HUES64 (cell line): Measurements from ENCODE around the gene LPP.
A peak's percentile ranks its signal among the peaks of the same experiment; 100 is the strongest.

Source experiments
- H3K27ac ChIP-seq: 2 replicates; pipeline ENCODE4 v1.7.0; 2013; ENCODE audit warnings: low read depth, low read length, inconsistent platforms
- H3K27me3 ChIP-seq: 2 replicates; pipeline ENCODE4 v1.6.1; 2013; ENCODE audit warnings: mild to moderate bottlenecking, low read length; ENCODE audit not compliant: insufficient read depth
- H3K36me3 ChIP-seq: 2 replicates; pipeline ENCODE4 v1.6.1; 2013; ENCODE audit warnings: mild to moderate bottlenecking, low read length; ENCODE audit not compliant: insufficient read depth
- H3K4me1 ChIP-seq: 2 replicates; pipeline ENCODE4 v1.6.1; 2013; ENCODE audit warnings: mild to moderate bottlenecking, low read length, moderate library complexity; ENCODE audit not compliant: insufficient read depth
- H3K4me3 ChIP-seq: 2 replicates; pipeline ENCODE4 v1.5.1; 2013; ENCODE audit warnings: mild to moderate bottlenecking, low read length, moderate library complexity
- H3K9ac ChIP-seq: 2 replicates; pipeline ENCODE4 v1.6.1; 2013; ENCODE audit warnings: mild to moderate bottlenecking, low read depth, low read length
- H3K9me3 ChIP-seq: 2 replicates; pipeline ENCODE4 v1.6.1; 2013; ENCODE audit warnings: low read depth, low read length; ENCODE audit not compliant: insufficient read depth
- WGBS: fragments of 150-250, 120-280 bp; methylation state at CpG from one replicate; pipeline ENCODE4 v1.1.7; 2013; ENCODE audit warnings: missing lambda C conversion rate; 5-methylcytosine and 5-hydroxymethylcytosine counted together

LPP gene

GRCh38 chr3:188209034-188209433 lies 55.1 kb downstream of the LPP start:
- H3K4me1 ChIP-seq, result peaks cover 31% of the 10 kb centered on the region
- no peak overlapping the region for H3K9ac ChIP-seq
- no peaks in the 10 kb centered on the region for H3K36me3 ChIP-seq
- no peaks in the 10 kb centered on the region for H3K9me3 ChIP-seq
- 93% methylated on average over 3 of the region's 3 CpGs for WGBS
- H3K27ac ChIP-seq, result no peak overlapping the region
- no peak overlapping the region for H3K4me3 ChIP-seq
- no peaks in the 10 kb centered on the region for H3K27me3 ChIP-seq

GRCh38 chr3:188209740-188210139 lies 55.8 kb downstream of the LPP start:
- no peaks in the 10 kb centered on the region for H3K9me3 ChIP-seq
- H3K36me3 ChIP-seq, result no peaks in the 10 kb centered on the region
- H3K9ac ChIP-seq, result no peak overlapping the region
- H3K4me3 ChIP-seq, result no peak overlapping the region
- H3K4me1 ChIP-seq, result peaks cover 34% of the 10 kb centered on the region
- H3K27me3 ChIP-seq, result no peaks in the 10 kb centered on the region
- no peak overlapping the region for H3K27ac ChIP-seq
- 86% methylated on average over 1 of the region's 1 CpG for WGBS

GRCh38 chr3:188211476-188211875 lies 57.5 kb downstream of the LPP start:
- no peak overlapping the region for H3K27ac ChIP-seq
- H3K27me3 ChIP-seq, result no peaks in the 10 kb centered on the region
- no peaks in the 10 kb centered on the region for H3K36me3 ChIP-seq
- H3K9me3 ChIP-seq, result no peaks in the 10 kb centered on the region
- WGBS, result 94% methylated on average over 4 of the region's 4 CpGs
- H3K4me3 ChIP-seq, result no peak overlapping the region
- H3K9ac ChIP-seq, result no peak overlapping the region
- H3K4me1 ChIP-seq, result peaks cover 37% of the 10 kb centered on the region

- Histone ChIP-seq H3K9ac (peak overlapping the region; percentile 70; the same call in 1 of the 2 replicates), H3K27ac (peak overlapping the region; percentile 83), H3K4me1 (peaks cover 44% of the 10 kb centered on the region), H3K4me3 (peak overlapping the region; percentile 35; the same call in 1 of the 2 replicates), H3K27me3 (no peaks in the 10 kb centered on the region), H3K36me3 (no peaks in the 10 kb centered on the region), H3K9me3 (no peaks in the 10 kb centered on the region)
- WGBS, result 68% methylated on average over 8 of the region's 9 CpGs
These were observed 58.5 kb downstream of the LPP start for GRCh38 chr3:188212308-188212969.

- no peaks in the 10 kb centered on the region for H3K36me3 ChIP-seq
- H3K27me3 ChIP-seq, result no peaks in the 10 kb centered on the region
- H3K4me3 ChIP-seq, result no peak overlapping the region
- no peak overlapping the region for H3K27ac ChIP-seq
- peaks cover 38% of the 10 kb centered on the region for H3K4me1 ChIP-seq
- no peaks in the 10 kb centered on the region for H3K9me3 ChIP-seq
- H3K9ac ChIP-seq, result no peak overlapping the region
- 84% methylated on average over 1 of the region's 1 CpG for WGBS
These were observed 60.5 kb downstream of the LPP start for GRCh38 chr3:188214442-188214841.

- WGBS, result 100% methylated on average over 2 of the region's 2 CpGs
- Histone ChIP-seq H3K9ac (no peak overlapping the region), H3K27me3 (no peaks in the 10 kb centered on the region), H3K4me3 (no peak overlapping the region), H3K36me3 (no peaks in the 10 kb centered on the region), H3K27ac (no peak overlapping the region), H3K4me1 (peaks cover 38% of the 10 kb centered on the region), H3K9me3 (no peaks in the 10 kb centered on the region)
These were observed 61.2 kb downstream of the LPP start for GRCh38 chr3:188215129-188215528.

GRCh38 chr3:188217011-188217463 lies 63.1 kb downstream of the LPP start:
- H3K36me3 ChIP-seq, result no peaks in the 10 kb centered on the region
- no peak overlapping the region for H3K9ac ChIP-seq
- WGBS, result 94% methylated on average over 4 of the region's 4 CpGs
- H3K27me3 ChIP-seq, result no peaks in the 10 kb centered on the region
- H3K9me3 ChIP-seq, result no peaks in the 10 kb centered on the region
- no peak overlapping the region for H3K4me3 ChIP-seq
- peaks cover 38% of the 10 kb centered on the region for H3K4me1 ChIP-seq
- no peak overlapping the region for H3K27ac ChIP-seq

GRCh38 chr3:188217726-188218125 lies 63.8 kb downstream of the LPP start:
- Histone ChIP-seq H3K9me3 (no peaks in the 10 kb centered on the region), H3K36me3 (no peaks in the 10 kb centered on the region), H3K4me1 (peaks cover 33% of the 10 kb centered on the region), H3K9ac (no peak overlapping the region), H3K27me3 (no peaks in the 10 kb centered on the region), H3K27ac (no peak overlapping the region), H3K4me3 (no peak overlapping the region)
- 71% methylated on average over 4 of the region's 4 CpGs for WGBS

GRCh38 chr3:188218603-188219002 lies 64.6 kb downstream of the LPP start:
- peaks cover 27% of the 10 kb centered on the region for H3K4me1 ChIP-seq
- H3K27ac ChIP-seq, result no peak overlapping the region
- WGBS, result 96% methylated on average over 1 of the region's 1 CpG

GRCh38 chr3:188219147-188219546 lies 65.2 kb downstream of the LPP start:
- no peak overlapping the region for H3K4me3 ChIP-seq
- H3K4me1 ChIP-seq, result peaks cover 26% of the 10 kb centered on the region
- no peaks in the 10 kb centered on the region for H3K36me3 ChIP-seq
- H3K27ac ChIP-seq, result no peak overlapping the region
- no peaks in the 10 kb centered on the region for H3K27me3 ChIP-seq
- H3K9me3 ChIP-seq, result no peaks in the 10 kb centered on the region
- no peak overlapping the region for H3K9ac ChIP-seq
- WGBS, result 98% methylated on average over 5 of the region's 5 CpGs

More at GRCh38 chr3:188218603-188219002, 64.6 kb downstream of the LPP start:
- no peaks in the 10 kb centered on the region for H3K36me3 ChIP-seq
- no peaks in the 10 kb centered on the region for H3K9me3 ChIP-seq
- H3K4me3 ChIP-seq, result no peak overlapping the region
- H3K9ac ChIP-seq, result no peak overlapping the region
- H3K27me3 ChIP-seq, result no peaks in the 10 kb centered on the region

- 98% methylated on average over 6 of the region's 6 CpGs for WGBS
- Histone ChIP-seq H3K9me3 (no peaks in the 10 kb centered on the region), H3K27ac (no peak overlapping the region)
These were observed 66.3 kb downstream of the LPP start for GRCh38 chr3:188220097-188220788.

More at GRCh38 chr3:188220097-188220788, 66.3 kb downstream of the LPP start:
- Histone ChIP-seq H3K36me3 (no peaks in the 10 kb centered on the region), H3K27me3 (no peaks in the 10 kb centered on the region), H3K4me1 (peaks cover 23% of the 10 kb centered on the region), H3K4me3 (no peak overlapping the region), H3K9ac (no peak overlapping the region)
